HG02610 (cell line): ENCODE measurements around the gene BMAL1.
A peak's percentile ranks its signal among the peaks of the same experiment; 100 is the strongest.

Source experiments
- ATAC-seq: cut with Tn5 transposase; IDR thresholded peaks from one replicate; pipeline ENCODE4 v1.9.1; 2021; ENCODE audit warnings: mild to moderate bottlenecking, moderate library complexity; ENCODE audit not compliant: unreplicated experiment

The BMAL1 gene

GRCh38 chr11:13290221-13290980 lies 12.8 kb downstream of the BMAL1 start:
- ATAC-seq, result no peak

DNA sequence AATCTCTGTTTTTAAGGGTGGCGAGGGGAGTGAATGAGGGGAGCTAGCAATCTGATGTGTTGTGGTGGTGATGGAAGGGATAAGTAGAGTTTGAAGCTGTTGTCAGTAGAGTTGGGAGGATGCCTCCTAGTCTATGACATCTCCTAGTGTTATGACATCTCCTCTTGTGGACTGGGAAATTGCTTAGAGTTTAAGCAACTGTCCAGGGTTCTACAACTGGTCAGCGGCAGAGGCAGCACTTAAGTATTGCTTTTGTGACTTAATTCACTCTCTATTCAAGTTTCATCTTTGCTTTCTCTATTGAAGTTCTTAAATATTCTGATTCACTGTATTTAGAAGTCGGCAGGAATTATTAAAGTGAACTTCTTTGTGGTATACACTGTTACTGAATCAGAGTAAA lies 13.8 kb downstream of the BMAL1 start:
- ATAC-seq, result no peak

GRCh38 chr11:13291800-13292199 lies 14.2 kb downstream of the BMAL1 start:
- ATAC-seq, result no peak

DNA sequence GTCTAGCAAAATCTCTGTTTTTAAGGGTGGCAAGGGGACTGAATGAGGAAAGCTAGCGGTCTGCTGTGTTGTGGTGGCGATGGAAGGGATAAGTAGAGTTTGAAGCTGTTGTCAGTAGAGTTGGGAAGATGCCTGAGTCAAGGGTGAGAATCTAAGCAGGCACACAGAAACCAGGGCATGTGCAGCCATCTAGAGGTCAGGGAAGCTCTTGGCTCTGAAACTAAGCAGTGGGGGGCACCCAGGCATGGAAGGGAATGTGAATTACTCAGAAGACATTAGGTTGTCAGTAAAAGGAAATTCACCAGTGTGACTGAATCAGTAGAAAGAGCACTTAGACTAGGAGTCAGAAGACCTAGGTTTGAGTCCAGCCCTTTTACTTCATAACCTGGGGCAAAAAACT lies 15.4 kb downstream of the BMAL1 start:
- ATAC-seq, result no peak

- ATAC-seq, result no peak
Measured at GRCh38 chr11:13294178-13294577, 16.6 kb downstream of the BMAL1 start.

GRCh38 chr11:13294771-13295579 lies 17.4 kb downstream of the BMAL1 start:
- no peak for ATAC-seq

DNA sequence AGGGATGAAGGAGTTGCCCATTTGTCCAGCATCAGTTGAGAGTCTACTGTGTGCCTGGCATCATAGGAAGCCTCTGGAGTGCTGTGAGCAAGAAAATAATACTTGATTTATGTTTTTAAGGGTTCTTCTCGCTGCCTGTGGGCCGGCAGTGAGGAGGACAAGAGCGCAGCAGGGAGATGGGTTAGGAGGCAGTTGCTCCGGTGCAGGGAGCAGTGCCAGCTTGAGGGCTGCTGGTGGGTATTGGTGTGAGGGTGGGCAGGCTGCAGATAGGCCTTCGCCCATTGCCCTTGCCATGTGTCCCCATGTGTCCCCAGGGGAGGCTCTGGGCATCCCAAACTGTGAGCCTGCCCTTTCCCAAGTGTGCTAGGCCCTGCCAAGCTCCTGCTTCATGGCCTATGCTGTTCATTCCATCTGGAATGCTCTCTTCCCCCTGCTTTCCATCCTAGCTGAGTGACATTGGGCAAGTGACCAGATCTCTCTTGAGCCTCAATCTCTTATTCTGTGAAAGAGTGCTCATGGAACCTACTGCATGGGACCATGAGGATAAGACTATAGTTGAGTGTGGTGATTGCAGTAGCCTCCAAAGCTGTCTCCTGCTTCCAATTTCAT lies 19.8 kb downstream of the BMAL1 start:
- no peak for ATAC-seq

- ATAC-seq, result peak; percentile 40
Measured at GRCh38 chr11:13297917-13298356, 20.3 kb downstream of the BMAL1 start.

DNA sequence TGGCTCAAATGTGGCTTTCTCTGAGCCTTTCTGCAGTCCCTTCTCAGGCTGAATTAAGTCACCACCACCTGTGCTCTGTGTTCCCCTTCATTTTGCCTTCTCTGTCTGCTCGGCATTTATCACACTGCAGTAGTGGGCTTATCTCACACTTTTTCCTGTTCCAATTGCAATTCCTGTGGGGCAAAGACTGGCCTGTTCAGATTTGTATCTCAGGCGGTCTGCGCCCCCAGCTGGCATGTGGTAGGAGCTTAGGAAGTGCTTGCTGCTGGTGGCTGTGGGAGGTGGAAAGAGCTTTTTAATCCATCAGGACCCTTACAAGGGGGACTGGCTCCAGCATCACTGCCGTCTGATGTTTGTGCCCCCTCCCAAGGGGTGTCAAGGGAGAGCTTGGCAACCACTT lies 21.2 kb downstream of the BMAL1 start:
- ATAC-seq, result no peak

DNA sequence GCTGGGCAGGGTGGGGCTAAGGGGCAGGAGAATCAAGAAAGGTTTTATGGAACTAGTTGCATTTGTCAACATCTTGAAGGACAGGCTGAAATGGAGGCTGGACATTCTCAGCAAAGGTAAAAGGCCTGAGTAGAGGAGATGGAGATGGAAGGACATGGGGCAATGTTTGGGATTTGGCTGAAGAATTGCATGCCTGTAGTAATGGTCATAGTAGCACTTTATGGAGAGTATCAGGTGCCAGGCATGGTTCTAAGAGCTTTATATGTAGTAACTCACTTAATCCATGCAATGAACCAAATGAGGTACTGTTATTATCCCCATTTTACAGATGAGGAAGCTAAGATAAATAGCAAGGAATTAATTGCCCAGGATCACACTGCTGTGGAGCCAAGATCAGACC lies 23.9 kb downstream of the BMAL1 start:
- ATAC-seq, result no peak

DNA sequence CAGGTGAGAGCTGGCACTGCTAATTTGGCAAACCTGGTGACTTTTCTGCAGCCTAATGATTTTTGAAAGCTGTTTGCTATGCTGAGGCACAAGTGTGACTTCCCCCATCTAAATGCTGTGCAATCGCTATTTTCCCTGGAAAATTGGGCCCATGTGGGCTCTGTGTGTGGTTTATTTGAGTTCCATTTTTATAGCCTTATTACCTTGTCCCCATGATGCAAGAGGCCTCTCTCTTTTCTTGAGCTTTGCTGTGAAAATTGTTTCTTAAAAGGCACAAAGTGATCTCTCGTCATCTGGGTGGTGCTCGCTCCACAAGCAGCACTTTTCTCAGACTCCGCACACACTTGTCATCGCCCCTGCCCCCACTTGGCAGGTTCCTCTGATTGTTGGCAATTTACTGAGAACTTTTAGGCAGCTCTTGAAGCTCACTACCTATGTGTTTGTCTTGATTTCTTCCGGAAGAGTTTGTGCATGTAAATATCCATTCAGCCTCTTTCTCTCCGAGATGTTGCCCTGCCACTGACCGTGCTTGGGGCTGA lies 24.9 kb downstream of the BMAL1 start:
- ATAC-seq, result no peak

DNA sequence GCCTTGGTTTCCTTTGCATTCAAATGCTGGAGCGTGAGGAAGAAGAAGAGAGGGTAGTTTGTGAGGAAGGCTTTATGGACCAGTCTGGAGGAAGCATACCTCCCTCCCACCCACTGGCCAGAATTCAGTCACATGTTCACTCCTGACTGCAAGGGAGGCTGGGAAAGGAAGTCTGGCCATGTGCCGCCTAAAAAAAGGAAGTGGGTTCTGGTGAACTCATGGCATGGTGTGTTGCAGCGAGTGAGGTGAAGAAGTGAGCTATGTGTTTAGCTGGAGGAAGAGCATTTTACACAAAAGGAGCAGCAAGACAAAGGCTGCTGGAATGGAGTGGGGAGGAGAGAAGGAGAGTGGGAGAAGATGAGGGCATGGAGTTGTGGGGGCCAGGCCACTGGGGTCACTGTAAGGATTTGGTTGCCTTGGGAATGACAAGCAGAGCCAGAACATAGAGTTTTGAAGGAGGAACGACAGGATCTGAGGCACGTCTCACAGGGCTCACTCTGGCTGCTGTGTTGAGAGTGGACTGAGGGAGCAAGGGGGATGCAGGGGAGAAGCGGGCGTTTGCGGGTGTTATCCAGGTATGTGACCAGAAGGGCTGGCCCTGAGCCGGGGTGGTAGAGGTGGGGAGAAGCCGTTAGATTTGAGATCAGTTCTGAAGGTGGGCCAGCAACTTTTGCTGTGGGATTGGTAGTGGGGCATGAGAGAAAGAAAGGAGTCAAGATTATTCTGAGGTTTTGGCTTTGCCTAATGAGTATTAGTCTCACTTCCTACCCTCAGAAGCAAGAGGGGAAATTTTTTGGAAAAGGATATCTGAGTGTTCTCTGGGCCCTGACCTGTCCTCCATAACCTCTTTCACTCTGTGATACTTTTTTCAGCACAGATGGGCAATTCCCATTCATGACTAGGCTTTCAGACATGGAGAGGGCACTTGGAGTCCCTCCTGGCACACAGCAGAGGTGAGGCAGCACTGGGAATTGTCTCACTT lies 26.4 kb downstream of the BMAL1 start:
- peak; percentile 65 for ATAC-seq

- ATAC-seq, result no peak
Measured at GRCh38 chr11:13304655-13305335, 27.2 kb downstream of the BMAL1 start.

- ATAC-seq, result no peak
Measured at GRCh38 chr11:13308704-13309103, 31.1 kb downstream of the BMAL1 start.

GRCh38 chr11:13309156-13309555 lies 31.6 kb downstream of the BMAL1 start:
- ATAC-seq, result no peak

DNA sequence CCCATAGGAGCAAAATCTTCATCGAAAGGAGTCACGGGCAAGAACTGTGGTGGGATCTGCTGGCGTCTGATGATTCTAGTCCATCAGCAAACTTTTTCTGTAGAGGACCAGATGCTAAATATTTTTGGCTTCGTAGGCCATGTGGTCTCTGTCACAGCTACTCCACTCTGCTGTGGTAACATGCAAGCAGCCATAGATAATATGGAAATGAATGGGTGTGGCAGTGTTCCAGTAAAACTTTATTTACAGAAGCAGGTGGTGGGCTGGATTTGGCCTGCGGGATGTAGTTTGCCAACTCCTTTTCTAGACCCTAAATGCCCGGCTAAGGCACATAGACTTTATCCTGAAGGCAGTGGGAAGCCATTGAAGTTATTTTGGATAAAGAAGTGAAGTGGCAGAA lies 32.9 kb downstream of the BMAL1 start:
- no peak for ATAC-seq

DNA sequence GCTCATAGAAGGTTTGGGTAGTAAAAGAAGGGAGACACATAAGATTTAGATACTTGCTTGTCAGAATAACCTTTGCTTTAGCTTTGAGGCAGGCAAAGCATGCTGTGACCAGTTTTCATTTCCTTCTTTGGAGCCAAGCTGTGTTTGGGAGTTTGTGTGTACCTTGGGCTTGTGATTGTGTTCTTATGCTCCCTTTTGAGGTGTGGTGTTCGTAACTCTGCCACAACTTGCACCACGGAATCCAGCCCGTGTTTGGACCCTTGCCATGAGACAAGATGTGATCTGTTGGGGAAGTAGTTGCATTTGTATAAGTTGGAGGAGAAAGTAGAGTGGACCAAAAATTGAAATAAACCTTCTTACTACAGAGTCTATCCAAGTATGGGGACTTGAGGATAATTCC lies 34.0 kb downstream of the BMAL1 start:
- no peak for ATAC-seq

- ATAC-seq, result no peak
Measured at GRCh38 chr11:13313005-13313819, 35.6 kb downstream of the BMAL1 start.
